Activated naive CD8-positive, alpha-beta T cell treated with anti-CD3 and anti-CD28 coated beads, Interleukin-2, amount 10 ng/mL, durations not matched to agents 7 days and 5 days (primary cell): ENCODE results near the gene ANG. TPM values are rescaled to one million over a fixed set of nuclear protein-coding genes. Genes with fewer than 3 reads are reported as not detected.
A peak's percentile ranks its signal among the peaks of the same experiment; 100 is the strongest.

Source experiments
- ATAC-seq: fragments of 150-1000 bp; cut with Tn5 transposase; one replicate; pipeline ENCODE4 v1.10.0; 2021; ENCODE audit warnings: low read depth, moderate library complexity
- POLR2A ChIA-PET: fragments of 350-600 bp; sonication (Branson Sonifier 250); formaldehyde crosslinking; loops from one replicate; lab custom pipeline; 2021; ENCODE audit warnings: antibody characterized with exemption; lab: Charles Lee
- DNase-seq: peaks from one replicate; pipeline ENCODE4 v3.0.0; 2021
- H3K27ac Mint-ChIP-seq: one replicate; pipeline ENCODE4 v1.8.0; 2022; ENCODE audit warnings: mild to moderate bottlenecking, mixed read lengths
- H3K27me3 Mint-ChIP-seq: one replicate; pipeline ENCODE4 v1.8.0; 2022; ENCODE audit warnings: mild to moderate bottlenecking, moderate library complexity, mixed read lengths
- H3K36me3 Mint-ChIP-seq: one replicate; pipeline ENCODE4 v1.8.0; 2021; ENCODE audit warnings: mild to moderate bottlenecking, mixed read lengths
- H3K4me1 Mint-ChIP-seq: one replicate; pipeline ENCODE4 v1.8.0; 2021; ENCODE audit warnings: mixed read lengths
- H3K4me3 Mint-ChIP-seq: one replicate; pipeline ENCODE4 v1.8.0; 2022; ENCODE audit warnings: mild to moderate bottlenecking, moderate library complexity, mixed read lengths
- H3K9me3 Mint-ChIP-seq: one replicate; pipeline ENCODE4 v1.8.0; 2021; ENCODE audit warnings: mixed read lengths
- total RNA-seq, 2 experiments: library from RNA; stranded (reverse); gene quantifications; one replicate each; pipeline ENCODE4 v1.2.3, GENCODE V29; 2021

The ANG gene
- total RNA-seq, 2 experiments from 2014 or later: 1.0 to 1.5 TPM

GRCh38 chr14:20681348-20682126, 7.0 kb upstream of the ANG start:
- H3K4me1 Mint-ChIP-seq: peaks cover 30% of the 10 kb centered on the region
- peak; percentile 24 for ATAC-seq
- POLR2A ChIA-PET: interaction anchor here (0.6 to 2.6 kb wide), 13 partner anchors 13 to 340 kb away, joined by 3 to 22 read pairs (median 4); partner anchors contain the start of genes APEX1, OSGEP, PARP2 and PIP4P1

GRCh38 chr14:20682127-20682434, 6.5 kb upstream of the ANG start:
- Mint-ChIP-seq H3K9me3 (no peaks in the 10 kb centered on the region), H3K27me3 (peaks cover 4% of the 10 kb centered on the region)
- no peak for ATAC-seq

More at GRCh38 chr14:20681348-20682126, 7.0 kb upstream of the ANG start:
- Mint-ChIP-seq H3K9me3 (no peaks in the 10 kb centered on the region), H3K27me3 (peaks cover 7% of the 10 kb centered on the region), H3K27ac (no peak overlapping the region), H3K36me3 (no peaks in the 10 kb centered on the region), H3K4me3 (no peak overlapping the region)
- peak; percentile 76 for DNase-seq

GRCh38 chr14:20682435-20683124, 6.0 kb upstream of the ANG start:
- peaks cover 30% of the 10 kb centered on the region for H3K4me1 Mint-ChIP-seq
- DNase-seq: peak; percentile 79
- POLR2A ChIA-PET: interaction anchor here (0.5 to 2.6 kb wide), 13 partner anchors 13 to 341 kb away, joined by 3 to 16 read pairs (median 4); partner anchors contain the start of genes APEX1, OSGEP, PARP2 and PIP4P1
- H3K36me3 Mint-ChIP-seq: no peaks in the 10 kb centered on the region
- H3K9me3 Mint-ChIP-seq: no peaks in the 10 kb centered on the region
- no peak overlapping the region for H3K27ac Mint-ChIP-seq
- H3K27me3 Mint-ChIP-seq: peaks cover 4% of the 10 kb centered on the region
- no peak overlapping the region for H3K4me3 Mint-ChIP-seq
- ATAC-seq: peak; percentile 63

More at GRCh38 chr14:20682127-20682434, 6.5 kb upstream of the ANG start:
- no peak for DNase-seq
- H3K4me1 Mint-ChIP-seq: peaks cover 30% of the 10 kb centered on the region
- no peaks in the 10 kb centered on the region for H3K36me3 Mint-ChIP-seq
- POLR2A ChIA-PET: interaction anchor here (0.6 to 2.6 kb wide), 11 partner anchors 13 to 341 kb away, joined by 3 to 22 read pairs (median 4); partner anchors contain the start of genes APEX1, OSGEP, PARP2 and PIP4P1
- H3K4me3 Mint-ChIP-seq: no peak overlapping the region
- H3K27ac Mint-ChIP-seq: no peak overlapping the region

- Mint-ChIP-seq H3K27ac (no peak overlapping the region), H3K4me3 (no peak overlapping the region), H3K27me3 (peaks cover 4% of the 10 kb centered on the region), H3K36me3 (no peaks in the 10 kb centered on the region), H3K4me1 (peaks cover 30% of the 10 kb centered on the region), H3K9me3 (no peaks in the 10 kb centered on the region)
- ATAC-seq (peak; percentile 39), DNase-seq (peak; percentile 73)
- POLR2A ChIA-PET: interaction anchor here (0.5 to 2.3 kb wide), 5 partner anchors 14 to 340 kb away, joined by 3 to 10 read pairs (median 3); partner anchors contain the start of gene PARP2
Measured at GRCh38 chr14:20683125-20683890, 5.3 kb upstream of the ANG start.

- H3K4me1 Mint-ChIP-seq: peaks cover 30% of the 10 kb centered on the region
- no peak within 1 kb of the TSS for H3K4me3 Mint-ChIP-seq
- POLR2A ChIA-PET: interaction anchor here (1.2 to 2.3 kb wide), 3 partner anchors 15 to 355 kb away, joined by 3 to 10 read pairs (median 4); partner anchors contain the start of gene PARP2
- DNase-seq: peak; percentile 81
- no peak within 1 kb of the TSS for H3K27ac Mint-ChIP-seq
- no peaks in the 10 kb centered on the region for H3K9me3 Mint-ChIP-seq
- peaks cover 4% of the 10 kb centered on the region for H3K27me3 Mint-ChIP-seq
- peak; percentile 34 for ATAC-seq
- H3K36me3 Mint-ChIP-seq: no peaks in the 10 kb centered on the region
Measured at GRCh38 chr14:20683891-20684661, 4.5 kb upstream of the ANG start, which contains the start of gene RNASE4. Gene RNASE4, plus strand, starts transcription at chr14:20684560. Its CDS starts 14,812 bp downstream, at chr14:20699372.

- ATAC-seq (no peak), DNase-seq (no peak)
- H3K27me3 Mint-ChIP-seq: peaks cover 4% of the 10 kb centered on the region
- H3K27ac Mint-ChIP-seq: no peak overlapping the region
- H3K4me1 Mint-ChIP-seq: peaks cover 28% of the 10 kb centered on the region
- POLR2A ChIA-PET: interaction anchor here (1.3 to 2.3 kb wide), 2 partner anchors 342 to 356 kb away, joined by 3 to 10 read pairs; partner anchors contain the start of gene PARP2
- no peaks in the 10 kb centered on the region for H3K36me3 Mint-ChIP-seq
- H3K9me3 Mint-ChIP-seq: no peaks in the 10 kb centered on the region
- H3K4me3 Mint-ChIP-seq: no peak overlapping the region
Measured at GRCh38 chr14:20684662-20685456, 3.7 kb upstream of the ANG start.

- no peak overlapping the region for H3K4me3 Mint-ChIP-seq
- ATAC-seq (no peak), DNase-seq (no peak)
- no peaks in the 10 kb centered on the region for H3K36me3 Mint-ChIP-seq
- peaks cover 4% of the 10 kb centered on the region for H3K27me3 Mint-ChIP-seq
- H3K9me3 Mint-ChIP-seq: no peaks in the 10 kb centered on the region
- POLR2A ChIA-PET: no interaction called here
- H3K4me1 Mint-ChIP-seq: peaks cover 21% of the 10 kb centered on the region
- H3K27ac Mint-ChIP-seq: no peak overlapping the region
Measured at GRCh38 chr14:20686386-20687143, 2.0 kb upstream of the ANG start.

- Mint-ChIP-seq H3K4me3 (no peak overlapping the region), H3K9me3 (no peaks in the 10 kb centered on the region), H3K4me1 (peaks cover 16% of the 10 kb centered on the region), H3K36me3 (no peaks in the 10 kb centered on the region), H3K27me3 (peaks cover 4% of the 10 kb centered on the region), H3K27ac (no peak overlapping the region)
- no peak for DNase-seq
- POLR2A ChIA-PET: no interaction called here
- no peak for ATAC-seq
Measured at GRCh38 chr14:20687362-20688166, 1.0 kb upstream of the ANG start.

- peaks cover 5% of the 10 kb centered on the region for H3K27me3 Mint-ChIP-seq
- peak; percentile 74 for ATAC-seq
- peaks cover 9% of the 10 kb centered on the region for H3K4me1 Mint-ChIP-seq
- no peaks in the 10 kb centered on the region for H3K9me3 Mint-ChIP-seq
- no peak for DNase-seq
- POLR2A ChIA-PET: interaction anchor here (1.1 kb wide), 1 partner anchor 28 kb away, joined by 3 read pairs; no protein-coding TSS in a partner anchor
- H3K4me3 Mint-ChIP-seq: no peak overlapping the region
- no peaks in the 10 kb centered on the region for H3K36me3 Mint-ChIP-seq
- H3K27ac Mint-ChIP-seq: no peak overlapping the region
Measured at GRCh38 chr14:20690848-20691640, 2.5 kb downstream of the ANG start.
